Type B pancreatic cell (in vitro differentiated cells): ENCODE measurements around the gene CTDNEP1. TPM values are rescaled to one million over a fixed set of nuclear protein-coding genes. Genes with fewer than 3 reads are reported as not detected.

Experiments
- DNase-seq: peaks from one replicate; pipeline ENCODE4 v3.0.0; 2021; ENCODE audit warnings: mixed read lengths; ENCODE audit not compliant: unreplicated experiment; ENCODE audit errors: extremely low spot score
- H3K27ac Mint-ChIP-seq: 2 replicates; pipeline ENCODE4 v1.8.0; 2021; ENCODE audit warnings: mild to moderate bottlenecking, mixed read lengths
- H3K27me3 Mint-ChIP-seq: 2 replicates; pipeline ENCODE4 v1.8.0; 2021; ENCODE audit warnings: mixed read lengths
- H3K36me3 Mint-ChIP-seq: 2 replicates; pipeline ENCODE4 v1.8.0; 2021; ENCODE audit warnings: mixed read lengths
- H3K4me1 Mint-ChIP-seq: one replicate; pipeline ENCODE4 v1.8.0; 2021; ENCODE audit warnings: mixed read lengths; ENCODE audit not compliant: unreplicated experiment
- H3K4me3 Mint-ChIP-seq: 2 replicates; pipeline ENCODE4 v1.8.0; 2021; ENCODE audit warnings: mild to moderate bottlenecking, mixed read lengths
- H3K9me3 Mint-ChIP-seq: 2 replicates; pipeline ENCODE4 v1.8.0; 2021; ENCODE audit warnings: mixed read lengths
- CTCF ChIP-seq: fragments of 200-600 bp; sonication (generic); conservative IDR thresholded peaks from 2 replicates; pipeline ENCODE4 v1.5.0; 2021; ENCODE audit warnings: antibody characterized with exemption, mild to moderate bottlenecking
- total RNA-seq: library from RNA; stranded (reverse); gene quantifications from 2 replicates; pipeline ENCODE4 v1.2.1, GENCODE V29; 2021; ENCODE audit warnings: low replicate concordance

Gene CTDNEP1
- total RNA-seq, 1 donor from 2014 or later: 138 TPM

- Mint-ChIP-seq H3K4me3 (no peak overlapping the region), H3K4me1 (peaks cover 26% of the 10 kb centered on the region), H3K36me3 (peaks cover 9% of the 10 kb centered on the region), H3K9me3 (no peaks in the 10 kb centered on the region), H3K27ac (no peak overlapping the region), H3K27me3 (no peaks in the 10 kb centered on the region)
- DNase-seq: no peak
- TF ChIP-seq CTCF: no peak
These were observed 28.6 kb downstream of the CTDNEP1 start for GRCh38 chr17:7222972-7223292.

GRCh38 chr17:7222093-7222971, 29.2 kb downstream of the CTDNEP1 start:
- Mint-ChIP-seq H3K27ac (peak overlapping the region; percentile 50), H3K9me3 (no peaks in the 10 kb centered on the region), H3K4me1 (peaks cover 31% of the 10 kb centered on the region), H3K36me3 (peaks cover 8% of the 10 kb centered on the region), H3K27me3 (no peaks in the 10 kb centered on the region), H3K4me3 (peak overlapping the region; percentile 97)
- no peak for DNase-seq
- no peak for TF ChIP-seq CTCF

GRCh38 chr17:7221278-7222092, 30.0 kb downstream of the CTDNEP1 start:
- Mint-ChIP-seq H3K4me1 (peaks cover 34% of the 10 kb centered on the region), H3K4me3 (peak overlapping the region; percentile 97), H3K27ac (peak overlapping the region; percentile 97), H3K27me3 (no peaks in the 10 kb centered on the region), H3K9me3 (no peaks in the 10 kb centered on the region), H3K36me3 (peaks cover 8% of the 10 kb centered on the region)
- no peak for TF ChIP-seq CTCF
- DNase-seq: no peak

GRCh38 chr17:7220593-7221277, 30.8 kb downstream of the CTDNEP1 start:
- Mint-ChIP-seq H3K4me1 (peaks cover 42% of the 10 kb centered on the region), H3K36me3 (peaks cover 8% of the 10 kb centered on the region), H3K4me3 (peak overlapping the region; percentile 97), H3K27ac (peak overlapping the region; percentile 97), H3K9me3 (no peaks in the 10 kb centered on the region), H3K27me3 (peaks cover 6% of the 10 kb centered on the region)
- TF ChIP-seq CTCF: peak; percentile 49
- DNase-seq: no peak

- peaks cover 42% of the 10 kb centered on the region for H3K4me1 Mint-ChIP-seq
- peak within 1 kb of the TSS; percentile 97 for H3K27ac Mint-ChIP-seq
- H3K9me3 Mint-ChIP-seq: no peaks in the 10 kb centered on the region
- no peak for TF ChIP-seq CTCF
- DNase-seq: peak; percentile 87
- H3K27me3 Mint-ChIP-seq: peaks cover 6% of the 10 kb centered on the region
- peaks cover 8% of the 10 kb centered on the region for H3K36me3 Mint-ChIP-seq
- H3K4me3 Mint-ChIP-seq: peak within 1 kb of the TSS; percentile 97
These were observed 31.5 kb downstream of the CTDNEP1 start, which contains the start of the genes ACADVL and DLG4 for GRCh38 chr17:7219812-7220592. Gene ACADVL, plus strand, starts transcription at chr17:7219938. Its CDS starts 47 bp downstream, at chr17:7219985. Gene DLG4, minus strand, starts transcription at chr17:7219836.
